GM20000 (cell line): ENCODE data around the gene MEP1A.
"Not testable (repeated sequence)": the region's sequence is repeated elsewhere in the genome, so short reads cannot be mapped to it uniquely, and the experiment has no call there.

Experiments used
- DNase-seq: peaks from one replicate; pipeline ENCODE4 v3.0.0; 2012; ENCODE audit warnings: low spot score
- TF ChIP-seq, protein P1 (sequence below): IDR thresholded peaks from 2 replicates; pipeline ENCODE4 v1.5.1; 2012; ENCODE audit warnings: mild to moderate bottlenecking, control low read depth; ENCODE audit errors: extremely low read depth, missing control alignments

Gene MEP1A

DNA sequence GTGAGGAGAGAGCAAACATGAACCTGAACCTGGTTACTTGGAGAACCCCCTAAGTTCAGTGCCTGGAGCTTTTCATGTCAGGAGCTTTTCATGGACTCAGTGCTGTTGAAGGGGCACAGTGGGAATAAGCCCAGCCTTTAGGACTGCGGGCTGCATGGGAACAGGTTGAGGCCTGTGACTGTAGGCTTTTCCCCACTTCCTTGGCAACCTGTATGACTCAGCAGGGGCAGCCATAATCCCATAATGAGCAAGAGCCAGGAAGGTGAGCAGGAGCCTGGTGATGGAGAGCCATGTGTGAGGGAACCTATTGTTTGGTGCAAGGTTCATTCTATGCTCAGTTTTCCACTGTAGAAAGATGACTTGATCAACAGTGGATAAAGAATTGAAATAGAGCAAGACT, 23.4 kb downstream of the MEP1A start:
- TF ChIP-seq, protein P1, sequence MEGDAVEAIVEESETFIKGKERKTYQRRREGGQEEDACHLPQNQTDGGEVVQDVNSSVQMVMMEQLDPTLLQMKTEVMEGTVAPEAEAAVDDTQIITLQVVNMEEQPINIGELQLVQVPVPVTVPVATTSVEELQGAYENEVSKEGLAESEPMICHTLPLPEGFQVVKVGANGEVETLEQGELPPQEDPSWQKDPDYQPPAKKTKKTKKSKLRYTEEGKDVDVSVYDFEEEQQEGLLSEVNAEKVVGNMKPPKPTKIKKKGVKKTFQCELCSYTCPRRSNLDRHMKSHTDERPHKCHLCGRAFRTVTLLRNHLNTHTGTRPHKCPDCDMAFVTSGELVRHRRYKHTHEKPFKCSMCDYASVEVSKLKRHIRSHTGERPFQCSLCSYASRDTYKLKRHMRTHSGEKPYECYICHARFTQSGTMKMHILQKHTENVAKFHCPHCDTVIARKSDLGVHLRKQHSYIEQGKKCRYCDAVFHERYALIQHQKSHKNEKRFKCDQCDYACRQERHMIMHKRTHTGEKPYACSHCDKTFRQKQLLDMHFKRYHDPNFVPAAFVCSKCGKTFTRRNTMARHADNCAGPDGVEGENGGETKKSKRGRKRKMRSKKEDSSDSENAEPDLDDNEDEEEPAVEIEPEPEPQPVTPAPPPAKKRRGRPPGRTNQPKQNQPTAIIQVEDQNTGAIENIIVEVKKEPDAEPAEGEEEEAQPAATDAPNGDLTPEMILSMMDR = no peak
- no peak for DNase-seq

DNA sequence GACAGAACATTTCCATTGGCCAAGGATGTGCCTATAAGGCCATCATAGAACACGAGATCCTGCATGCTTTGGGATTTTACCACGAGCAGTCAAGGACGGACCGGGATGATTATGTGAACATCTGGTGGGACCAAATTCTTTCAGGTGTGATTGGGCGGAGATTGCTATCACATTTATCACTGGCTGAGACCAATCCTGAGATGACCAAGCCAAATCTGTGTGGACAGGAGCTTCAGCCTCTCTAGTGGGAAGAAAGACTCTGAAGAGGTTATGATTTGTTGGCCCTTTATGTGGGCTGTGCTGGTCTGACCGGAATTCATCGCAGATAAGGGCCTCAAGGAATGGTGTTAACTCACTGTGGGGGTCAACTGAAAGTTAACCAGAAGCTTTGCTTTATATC, 26.4 kb downstream of the MEP1A start:
- TF ChIP-seq, protein P1 = no peak
- no peak for DNase-seq

DNA sequence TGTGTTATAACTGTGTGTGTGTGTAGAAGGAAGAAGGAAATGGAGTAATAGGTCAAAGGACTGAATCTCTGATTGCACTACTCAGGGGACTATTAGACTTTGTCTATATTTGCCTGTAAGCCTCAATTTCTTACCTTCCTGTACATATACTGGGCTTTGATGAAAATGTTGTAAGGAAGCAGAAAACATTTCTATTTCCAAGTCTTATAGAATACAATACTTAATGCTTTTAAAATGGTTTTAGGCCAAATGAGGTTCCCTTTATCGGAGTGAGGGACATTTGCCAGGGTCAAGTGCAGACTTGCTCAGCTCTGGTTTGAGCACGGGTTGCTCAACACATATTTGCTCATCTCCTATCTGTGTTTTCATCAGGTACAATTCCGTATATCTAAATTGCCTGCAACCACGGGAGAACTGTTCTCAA, 28.3 kb downstream of the MEP1A start:
- DNase-seq = no peak
- TF ChIP-seq, protein P1 = no peak

DNA sequence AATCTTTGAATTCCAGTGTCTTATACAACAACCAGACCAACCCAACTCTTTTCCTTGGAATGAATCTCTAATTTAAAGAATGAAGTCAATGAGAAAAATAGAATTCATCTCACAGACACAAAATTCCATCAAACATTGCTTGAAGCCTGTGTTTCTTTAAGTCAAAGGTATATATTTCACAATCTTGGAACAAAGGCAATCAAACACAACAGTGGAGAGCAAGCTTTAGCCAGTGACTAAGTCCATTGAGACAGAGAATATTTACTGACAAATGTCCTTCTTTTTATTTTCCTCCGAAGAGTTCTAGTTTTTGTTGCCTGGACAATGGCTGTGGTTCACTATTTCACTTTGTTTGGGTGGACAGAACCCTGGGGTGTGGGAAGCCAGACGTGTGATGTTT, 35.8 kb downstream of the MEP1A start:
- TF ChIP-seq, protein P1 = no peak
- DNase-seq = no peak

DNA sequence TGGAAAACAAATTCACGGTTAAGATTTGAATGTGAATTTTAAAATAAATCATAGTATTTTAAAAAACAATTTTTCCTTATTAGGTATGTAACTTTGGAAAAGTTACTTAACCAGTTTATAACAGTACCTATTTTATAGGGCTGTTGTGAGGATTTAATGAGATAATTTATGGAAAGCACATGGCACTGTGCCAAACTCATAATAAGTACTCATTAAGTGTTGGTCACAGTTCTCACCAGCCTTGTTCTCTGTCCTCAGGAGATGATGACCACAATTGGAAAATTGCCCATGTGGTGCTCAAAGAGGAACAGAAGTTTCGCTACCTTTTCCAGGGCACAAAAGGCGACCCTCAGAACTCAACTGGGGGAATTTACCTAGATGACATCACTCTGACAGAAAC, 39.6 kb downstream of the MEP1A start:
- TF ChIP-seq, protein P1 = no peak
- no peak for DNase-seq

DNA sequence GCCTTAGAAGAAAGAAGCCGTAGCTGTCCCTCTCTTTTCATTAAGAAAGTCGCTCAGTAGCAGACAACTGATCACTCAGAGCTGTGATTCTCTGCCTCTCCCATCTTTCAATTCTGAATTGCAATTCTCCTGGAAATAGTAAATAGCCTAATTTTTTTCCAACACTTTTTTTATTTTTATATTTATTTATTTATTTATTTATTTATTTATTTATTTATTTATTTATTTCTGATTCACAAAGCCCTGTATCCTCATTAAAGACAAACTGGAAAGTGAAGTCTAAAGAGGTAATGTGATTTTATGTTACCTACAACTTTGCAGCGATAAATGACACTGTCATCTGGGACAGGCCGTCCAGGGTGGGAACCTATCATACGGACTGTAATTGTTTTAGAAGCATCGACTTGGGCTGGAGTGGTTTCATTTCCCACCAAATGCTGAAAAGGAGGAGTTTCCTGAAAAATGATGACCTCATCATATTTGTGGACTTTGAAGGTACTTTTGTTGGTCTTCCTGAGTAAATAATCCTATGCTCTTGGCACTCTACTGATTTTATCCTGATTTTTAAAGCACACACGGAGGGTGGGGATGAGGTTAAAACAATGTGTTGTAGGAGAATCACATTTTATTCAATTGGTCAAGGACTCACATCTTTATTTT, 41.2 kb downstream of the MEP1A start:
- not testable (repeated sequence) for DNase-seq

DNA sequence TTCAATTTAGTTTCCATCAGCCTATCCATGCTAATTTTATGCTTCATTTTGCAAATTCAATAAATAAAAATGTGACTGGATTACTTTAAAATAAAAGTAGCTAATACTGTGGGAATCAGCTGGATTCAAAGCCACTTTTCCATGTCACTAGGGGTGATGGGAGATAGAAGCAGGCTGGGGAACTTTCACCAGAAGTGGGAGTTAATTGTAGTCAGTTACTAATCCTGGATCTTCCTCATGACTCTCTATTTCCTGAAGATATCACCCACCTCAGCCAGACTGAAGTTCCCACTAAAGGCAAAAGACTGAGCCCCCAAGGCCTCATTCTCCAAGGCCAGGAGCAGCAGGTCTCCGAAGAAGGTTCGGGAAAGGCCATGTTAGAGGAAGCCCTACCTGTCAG, 41.8 kb downstream of the MEP1A start:
- DNase-seq = not testable (repeated sequence)

DNA sequence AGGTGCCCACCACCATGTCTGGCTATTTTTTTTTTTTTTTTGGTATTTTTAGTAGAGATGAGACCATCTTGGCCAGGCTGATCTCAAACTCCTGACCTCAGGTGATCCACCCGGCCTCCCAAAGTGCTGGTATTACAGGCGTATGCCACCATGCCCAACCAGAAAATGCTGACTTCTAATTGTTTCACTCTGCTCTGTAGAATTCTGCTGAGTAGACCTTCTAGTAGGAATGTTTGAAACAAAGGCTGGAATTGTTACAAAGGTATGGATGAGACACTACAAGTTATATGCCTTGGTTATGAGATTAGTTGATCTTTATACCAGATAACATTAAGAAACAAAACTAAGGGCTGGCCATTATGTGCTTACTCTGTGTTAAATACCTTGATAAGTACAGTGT, 44.8 kb downstream of the MEP1A start:
- no peak for DNase-seq
- TF ChIP-seq, protein P1 = no peak

DNA sequence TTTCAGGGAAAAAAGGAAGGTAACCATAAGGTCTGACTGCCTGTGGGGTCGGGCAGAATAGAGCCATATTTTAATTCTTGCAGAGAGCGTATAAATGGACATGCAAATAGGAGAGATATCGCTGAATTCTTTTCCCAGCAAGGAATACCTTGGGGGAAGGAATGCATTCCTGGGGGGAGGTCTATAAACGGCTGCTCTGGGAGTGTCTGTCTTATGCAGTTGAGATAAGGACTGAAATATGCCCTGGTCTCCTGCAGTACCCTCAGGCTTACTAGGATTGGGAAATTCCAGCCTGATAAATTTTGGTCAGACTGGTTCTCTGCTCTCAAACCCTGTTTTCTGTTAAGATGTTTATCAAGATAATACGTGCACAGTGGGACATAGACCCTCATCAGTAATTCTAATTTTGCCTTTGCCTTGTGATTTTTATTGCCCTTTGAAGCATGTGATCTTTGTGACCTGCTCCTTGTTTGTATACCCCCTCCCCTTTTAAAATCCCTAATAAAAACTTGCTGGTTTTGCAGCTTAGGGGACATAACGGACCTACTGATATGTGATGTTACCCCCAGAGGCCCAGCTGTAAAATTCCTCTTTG, 49.2 kb downstream of the MEP1A start:
- not testable (repeated sequence) for DNase-seq
